GM10266 (cell line): ENCODE measurements around the gene EPHB1.

ENCODE experiments used
- DNase-seq: peaks from one replicate; pipeline ENCODE4 v3.0.0; 2012; ENCODE audit errors: extremely low spot score
- CTCF ChIP-seq: IDR thresholded peaks from 2 replicates; pipeline ENCODE4 v1.5.1; 2012; ENCODE audit warnings: mild to moderate bottlenecking, low read depth; ENCODE audit not compliant: control insufficient read depth, insufficient read depth; ENCODE audit errors: missing control alignments

The EPHB1 gene

GRCh38 chr3:134916276-134916961 is 121.4 kb downstream of the EPHB1 start:
- no peak for TF ChIP-seq CTCF
- no peak for DNase-seq

- no peak for DNase-seq
- TF ChIP-seq CTCF = no peak
These were observed 122.6 kb downstream of the EPHB1 start for GRCh38 chr3:134917631-134918030.

- no peak for TF ChIP-seq CTCF
- no peak for DNase-seq
These were observed 123.4 kb downstream of the EPHB1 start for GRCh38 chr3:134918441-134918840.

GRCh38 chr3:134922101-134922500 is 127.0 kb downstream of the EPHB1 start:
- no peak for TF ChIP-seq CTCF
- no peak for DNase-seq

- no peak for TF ChIP-seq CTCF
- DNase-seq = no peak
These were observed 127.8 kb downstream of the EPHB1 start for GRCh38 chr3:134922866-134923265.

GRCh38 chr3:134923286-134923685 is 128.2 kb downstream of the EPHB1 start:
- no peak for DNase-seq
- TF ChIP-seq CTCF = no peak

- no peak for TF ChIP-seq CTCF
These were observed 132.5 kb downstream of the EPHB1 start for GRCh38 chr3:134927599-134927998.

More at GRCh38 chr3:134927599-134927998, 132.5 kb downstream of the EPHB1 start:
- no peak for DNase-seq
